K562 (cell line): ENCODE data around the gene FRA10AC1. TPM values are rescaled to one million over a fixed set of nuclear protein-coding genes. Genes with fewer than 3 reads are reported as not detected.
A peak's percentile ranks its signal among the peaks of the same experiment; 100 is the strongest.

Experiments used
- ATAC-seq: fragments of 200-7000 bp; cut with Tn5 transposase; 3 replicates; pipeline ENCODE4 v1.9.1; 2020; ENCODE audit warnings: moderate library complexity
- BruUV-seq: library from RNA; stranded (reverse); fragments of 400-500 nt; replicated peaks from 2 replicates; lab custom pipeline; 2021; lab: Mats Ljungman, UMichigan
- CTCF ChIA-PET: fragments of 300-600 bp; formaldehyde crosslinking; extraction: SDS; loops from one replicate; lab custom pipeline; 2021; ENCODE audit warnings: low intra/inter-chr PET ratio; lab: Yijun Ruan, JAX
- POLR2A ChIA-PET: fragments of 300-600, 350-650 bp; sonication (Branson Sonifier 250); formaldehyde crosslinking; extraction: SDS; loops from one replicate; lab custom pipeline; 2021; ENCODE audit warnings: antibody characterized with exemption, inconsistent platforms; lab: Yijun Ruan, JAX
- DNase-seq, 4 experiments: peaks; one replicate each; pipeline versions ENCODE4 v3.0.0 to v3.0.0-alpha.2; 2011 to 2018; ENCODE audit warnings: low spot score in 3 of 4, mixed read lengths in 3 of 4; ENCODE audit errors: extremely low read depth in 1 of 4
- FAIRE-seq: peaks from 2 replicates; lab custom pipeline; 2011; peaks lifted over from hg19 to GRCh38; lab: Jason Lieb, UNC
- H2AFZ ChIP-seq: 2 replicates; pipeline ENCODE4 v1.6.0; 2011; ENCODE audit warnings: low read depth, low read length, control low read depth, inconsistent platforms
- H3K27ac ChIP-seq: fragments of 200-600 bp; 3 replicates; pipeline ENCODE4 v1.8.0; 2011; ENCODE audit warnings: low read depth, mild to moderate bottlenecking, control low read depth, inconsistent platforms, low read length, moderate library complexity, mixed read lengths; ENCODE audit errors: extremely low read depth
- H3K27me3 ChIP-seq, 2 experiments: fragments of 300-600 bp in 1 of 2; 2 replicates in 1 of 2; 3 replicates in 1 of 2; pipeline versions ENCODE4 v1.6.0 to v1.8.0; 2011; ENCODE audit warnings: inconsistent platforms in 2 of 2, low read length in 2 of 2, mild to moderate bottlenecking in 1 of 2, mixed read lengths in 1 of 2, moderate library complexity in 1 of 2; ENCODE audit not compliant: control insufficient read depth in 2 of 2, insufficient read depth in 2 of 2
- H3K36me3 ChIP-seq: fragments of 300-600 bp; 3 replicates; pipeline ENCODE4 v1.8.0; 2011; ENCODE audit warnings: mild to moderate bottlenecking, low read length, inconsistent platforms; ENCODE audit not compliant: control insufficient read depth, insufficient read depth
- H3K4me1 ChIP-seq, 2 experiments: fragments of 200-600 bp in 1 of 2; replicated peaks in 1 of 2; 2 replicates in 1 of 2; 3 replicates in 1 of 2; pipeline versions ENCODE4 v1.5.1 to v1.8.0; 2011; ENCODE audit warnings: inconsistent platforms in 2 of 2, low read length in 2 of 2, mild to moderate bottlenecking in 1 of 2, mixed read lengths in 1 of 2, moderate library complexity in 1 of 2; ENCODE audit not compliant: control insufficient read depth in 2 of 2, insufficient read depth in 2 of 2
- H3K4me2 ChIP-seq: 2 replicates; pipeline ENCODE4 v1.6.1; 2011; ENCODE audit warnings: low read length, control low read depth, inconsistent platforms, mixed read lengths; ENCODE audit not compliant: insufficient read depth
- H3K4me3 ChIP-seq: fragments of 200-600 bp; sonication (generic), shearing (Covaris generic); 2 replicates; pipeline ENCODE4 v1.5.1; 2016; ENCODE audit warnings: control low read depth, inconsistent platforms
- H3K79me2 ChIP-seq: fragments of 200-600 bp; 3 replicates; pipeline ENCODE4 v1.8.0; 2011; ENCODE audit warnings: low read length, inconsistent platforms; ENCODE audit not compliant: control insufficient read depth, insufficient read depth
- H3K9ac ChIP-seq, 2 experiments: 2 replicates each; pipeline versions ENCODE4 v1.6.0 to v1.6.1; 2011; ENCODE audit warnings: low read depth in 2 of 2, low read length in 2 of 2, control low read depth in 1 of 2, inconsistent platforms in 1 of 2, mild to moderate bottlenecking in 1 of 2, mixed read lengths in 1 of 2; ENCODE audit not compliant: insufficient read depth in 1 of 2
- H3K9me1 ChIP-seq: one replicate; pipeline ENCODE4 v1.6.0; 2011; ENCODE audit warnings: inconsistent platforms, mild to moderate bottlenecking, low read length, moderate library complexity; ENCODE audit not compliant: control insufficient read depth, insufficient read depth
- H3K9me3 ChIP-seq: replicated peaks from 2 replicates; pipeline ENCODE4 v1.5.1; 2011; ENCODE audit warnings: low read depth, low read length, inconsistent platforms; ENCODE audit not compliant: control insufficient read depth, insufficient read depth
- H4K20me1 ChIP-seq: replicated peaks from 2 replicates; pipeline ENCODE4 v1.6.1; 2011; ENCODE audit warnings: low read length, inconsistent platforms, mixed read lengths; ENCODE audit not compliant: control insufficient read depth, insufficient read depth
- HCFC1 ChIP-seq: IDR thresholded peaks from 2 replicates; pipeline ENCODE4 v1.6.1; 2012; ENCODE audit warnings: low read depth, low read length, improper control_type of control experiment
- RERE ChIP-seq: sonication (generic); formaldehyde crosslinking; IDR thresholded peaks from 2 replicates; pipeline ENCODE4 v1.8.0; 2023; ENCODE audit warnings: missing genetic modification reagents, mild to moderate bottlenecking, borderline replicate concordance
- SIX5 ChIP-seq, 2 experiments: IDR thresholded peaks; 2 replicates each; pipeline ENCODE4 v1.6.1; 2011; ENCODE audit warnings: low read length in 2 of 2, borderline replicate concordance in 1 of 2, low read depth in 1 of 2, mild to moderate bottlenecking in 1 of 2, moderate library complexity in 1 of 2; ENCODE audit not compliant: insufficient read depth in 1 of 2
- ZNF143 ChIP-seq: sonication (generic); formaldehyde crosslinking; IDR thresholded peaks from 2 replicates; pipeline ENCODE4 v1.9.0; 2022; ENCODE audit warnings: mild to moderate bottlenecking, missing genetic modification reagents
- WGBS: fragments of 100-300 bp; shearing (Covaris generic); methylation state at CpG from one replicate; pipeline ENCODE4 v1.1.6; 2016; ENCODE audit warnings: low coverage, mixed read lengths; ENCODE audit not compliant: insufficient coverage; ENCODE audit errors: missing lambda C conversion rate; 5-methylcytosine and 5-hydroxymethylcytosine counted together
- in situ Hi-C: fragments of 300-500 bp; cut with MboI; formaldehyde crosslinking; loops from 4 replicates; pipeline ENCODE4 v1.15.0; 2018; ENCODE audit warnings: inconsistent platforms, mixed read lengths
- intact Hi-C: fragments of 100-400 bp; cut with micrococcal nuclease; formaldehyde crosslinking; loops from 2 replicates; pipeline ENCODE4 v1.14.2; 2022
- polyA plus RNA-seq, 8 experiments: library from polyadenylated mRNA; depleted of rRNA in 4 of 8; stranded (reverse) in 5 of 8; unstranded in 3 of 8; fragments of >200 nt; fragmentation: Nextera tagmentation in 2 of 8; fragmentation: Illumina TruSeq in 1 of 8; extraction: Ambion mirVana in 2 of 8; extraction: Trizol in 1 of 8; gene quantifications; 2 replicates each; pipeline versions ENCODE4 v1.2.1 to v1.2.3, GENCODE V29; 2011 to 2014; ENCODE audit warnings: inconsistent platforms in 1 of 8, missing spikeins in 1 of 8
- total RNA-seq, 7 experiments: library from RNA; depleted of rRNA in 6 of 7; stranded (reverse); fragments of >200 nt in 6 of 7; fragmentation: Illumina TruSeq in 2 of 7; extraction: Trizol in 2 of 7; gene quantifications; 2 replicates each; pipeline versions ENCODE4 v1.2.1 to v1.2.3, GENCODE V29; 2011 to 2021; ENCODE audit warnings: low replicate concordance in 1 of 7

FRA10AC1 gene
- total and polyA plus RNA-seq, 9 of the 15 experiments (the other 6 are each of a cell fraction or from before 2014, with no cell fraction given), result 4.4 to 11.8 (median 8.0) TPM

GRCh38 chr10:93751832-93752231 lies 49.4 kb upstream of the FRA10AC1 start:
- 2% methylated on average over 5 of the region's 5 CpGs for whole genome bisulfite sequencing
- no TSS peak for BruUV-seq
- in situ Hi-C loops (no loop called here), intact Hi-C loops (no loop called here)
- H3K27ac ChIP-seq, result no peak overlapping the region
- POLR2A ChIA-PET, result no interaction called here
- H3K79me2 ChIP-seq, result no peaks in the 10 kb centered on the region
- no peaks in the 10 kb centered on the region; a peak in 1 of 5 replicates for H3K4me1 ChIP-seq
- H3K27me3 ChIP-seq, result peaks cover 8 to 14% of the 10 kb centered on the region in 2 experiments; a peak in 3 of 5 replicates
- no peak overlapping the region for H3K9ac ChIP-seq
- ATAC-seq (peak; percentile 80), DNase-seq (peak; percentile 5 to 40 (median 25)), FAIRE-seq (no peak)
- H3K4me2 ChIP-seq, result peak overlapping the region; percentile 47; the same call in 1 of the 2 replicates
- CTCF ChIA-PET, result no interaction called here
- H3K9me3 ChIP-seq, result no peaks in the 10 kb centered on the region
- no peaks in the 10 kb centered on the region for H4K20me1 ChIP-seq
- no peak overlapping the region for H2AFZ ChIP-seq
- no peaks in the 10 kb centered on the region for H3K9me1 ChIP-seq
- no peaks in the 10 kb centered on the region for H3K36me3 ChIP-seq
- no peak overlapping the region for H3K4me3 ChIP-seq
- TF ChIP-seq ZNF143 (peak; percentile 73), RERE (no peak), HCFC1 (peak; percentile 80), SIX5 (IDR thresholded peaks at IDR 0.05; ENCODE audit: borderline replicate concordance in 1 of 2, insufficient read depth in 1 of 2, low read depth in 1 of 2, low read length in 2 of 2) (peak; percentile 33 to 52; a peak in 2 of 4 replicates)
